H54 (cell line): Measurements from ENCODE around the gene MATN1.

Experiments used
- DNase-seq: peaks from one replicate; pipeline ENCODE4 v3.0.0; 2011; ENCODE audit warnings: low spot score, mixed read lengths; ENCODE audit not compliant: insufficient read length
- FAIRE-seq: peaks from 3 replicates; lab custom pipeline; 2011; peaks lifted over from hg19 to GRCh38; lab: Jason Lieb, UNC
- POLR2A ChIP-seq: IDR thresholded peaks from 2 replicates; pipeline ENCODE4 v1.6.1; 2011; ENCODE audit warnings: low read depth, mild to moderate bottlenecking, low read length

Gene MATN1

GRCh38 chr1:30718636-30719405, 4.6 kb downstream of the MATN1 start:
- TF ChIP-seq POLR2A = peak; percentile 83
- DNase-seq (peak; percentile 90), FAIRE-seq (no peak)

GRCh38 chr1:30718091-30718635, 5.2 kb downstream of the MATN1 start:
- DNase-seq = peak; percentile 86
- no peak for FAIRE-seq
- no peak for TF ChIP-seq POLR2A

GRCh38 chr1:30716646-30717045, 6.7 kb downstream of the MATN1 start:
- DNase-seq (no peak), FAIRE-seq (no peak)
- TF ChIP-seq POLR2A = no peak

GRCh38 chr1:30715886-30716285, 7.5 kb downstream of the MATN1 start:
- DNase-seq (no peak), FAIRE-seq (no peak)

GRCh38 chr1:30715216-30715615, 8.2 kb downstream of the MATN1 start:
- FAIRE-seq (no peak), DNase-seq (no peak)
- no peak for TF ChIP-seq POLR2A

More at GRCh38 chr1:30715886-30716285, 7.5 kb downstream of the MATN1 start:
- no peak for TF ChIP-seq POLR2A

GRCh38 chr1:30714536-30715090, 8.8 kb downstream of the MATN1 start:
- FAIRE-seq (no peak), DNase-seq (no peak)
- TF ChIP-seq POLR2A = no peak

GRCh38 chr1:30714025-30714424, 9.4 kb downstream of the MATN1 start:
- no peak for FAIRE-seq
- no peak for TF ChIP-seq POLR2A
- DNase-seq = no peak

- FAIRE-seq (no peak), DNase-seq (no peak)
- no peak for TF ChIP-seq POLR2A
These were observed 10.1 kb downstream of the MATN1 start for GRCh38 chr1:30713311-30713710.

- no peak for DNase-seq
- TF ChIP-seq POLR2A = no peak
- FAIRE-seq = no peak
These were observed 10.8 kb downstream of the MATN1 start for GRCh38 chr1:30712583-30712982.

GRCh38 chr1:30710407-30710806, 13.0 kb downstream of the MATN1 start:
- FAIRE-seq (no peak), DNase-seq (no peak)
- no peak for TF ChIP-seq POLR2A

- no peak for DNase-seq
- no peak for FAIRE-seq
- TF ChIP-seq POLR2A = no peak
These were observed 15.0 kb downstream of the MATN1 start for GRCh38 chr1:30708361-30708728.

GRCh38 chr1:30707412-30708360, 15.7 kb downstream of the MATN1 start:
- DNase-seq (peak; percentile 67), FAIRE-seq (no peak)
- no peak for TF ChIP-seq POLR2A

GRCh38 chr1:30706528-30706927, 16.9 kb downstream of the MATN1 start:
- no peak for TF ChIP-seq POLR2A
- DNase-seq (peak; percentile 38), FAIRE-seq (no peak)

- TF ChIP-seq POLR2A = no peak
- no peak for DNase-seq
- FAIRE-seq = no peak
These were observed 17.7 kb downstream of the MATN1 start for GRCh38 chr1:30705698-30706097.
